ENCODE data around the gene ZNF804B. TPM values are rescaled to one million over a fixed set of nuclear protein-coding genes. Genes with fewer than 3 reads are reported as not detected.

Gene ZNF804B
- total and polyA plus RNA-seq, 9 of the 15 experiments (the other 6 are each of a cell fraction or from before 2014, with no cell fraction given), result 0.04 to 0.22 (median 0.09) TPM; not detected in 6

GRCh38 chr7:89259085-89259484 is 499.6 kb downstream of the ZNF804B start (continued):
- TF ChIP-seq PKNOX1 (IDR thresholded peaks at IDR 0.05), result no peak
- TF ChIP-seq ZNF644 (tag; IDR thresholded peaks at IDR 0.05; ENCODE audit: low read depth), result no peak
- no peak for TF ChIP-seq PHF21A (IDR thresholded peaks at IDR 0.05; ENCODE audit: borderline replicate concordance, low read depth)
- TF ChIP-seq POLR3G (IDR thresholded peaks at IDR 0.05; ENCODE audit: extremely low read depth, insufficient read length, insufficient replicate concordance), result no peak
- TF ChIP-seq ZNF184 (CRISPR knock-in tag; IDR thresholded peaks at IDR 0.05), result no peak
- no peak for TF ChIP-seq MNT (conservative IDR thresholded peaks at IDR 0.05)
- TF ChIP-seq RAD51 (IDR thresholded peaks at IDR 0.05; ENCODE audit: borderline replicate concordance, low read depth), result no peak

- ChIA-PET CTCF (ENCODE audit: low intra/inter-chr PET ratio) (interaction anchor here (0.5 kb wide), 1 partner anchor 16 kb away, joined by 3 read pairs; no protein-coding TSS in a partner anchor), POLR2A (no interaction called here)
- BruUV-seq (replicated peaks), result no TSS peak
- Histone ChIP-seq H3K4me1 (replicated peaks in 1 of 2; ENCODE audit: control insufficient read depth in 2 of 2, insufficient read depth in 2 of 2, low read length in 2 of 2) (no peaks in the 10 kb centered on the region), H2AFZ (ENCODE audit: low read depth, low read length) (no peak overlapping the region), H3K4me3 (no peak overlapping the region), H3K36me3 (ENCODE audit: control insufficient read depth, insufficient read depth, low read length) (no peaks in the 10 kb centered on the region), H3K27me3 (ENCODE audit: control insufficient read depth in 2 of 2, insufficient read depth in 2 of 2, low read length in 2 of 2) (no peaks in the 10 kb centered on the region), H3K27ac (ENCODE audit: extremely low read depth, low read depth, low read length) (no peak overlapping the region), H3K9me1 (ENCODE audit: control insufficient read depth, insufficient read depth, low read length) (no peaks in the 10 kb centered on the region), H3K4me2 (ENCODE audit: insufficient read depth, low read length) (no peak overlapping the region), H3K79me2 (ENCODE audit: control insufficient read depth, insufficient read depth, low read length) (no peaks in the 10 kb centered on the region), H3K9ac (ENCODE audit: insufficient read depth in 1 of 2, low read depth in 2 of 2, low read length in 2 of 2) (no peak overlapping the region), H3K9me3 (replicated peaks; ENCODE audit: control insufficient read depth, insufficient read depth, low read depth, low read length) (no peaks in the 10 kb centered on the region), H4K20me1 (replicated peaks; ENCODE audit: control insufficient read depth, insufficient read depth, low read length) (no peaks in the 10 kb centered on the region)
- no peak for DNase-seq (ENCODE audit: extremely low read depth in 1 of 4, low spot score in 3 of 4)
- intact Hi-C loops (cut with micrococcal nuclease), result no loop called here
- ATAC-seq, result no peak
- WGBS (ENCODE audit: insufficient coverage, low coverage, missing lambda C conversion rate), result 0% methylated on average over 4 of the region's 4 CpGs
- TF ChIP-seq HSF4 (CRISPR knock-in tag; IDR thresholded peaks at IDR 0.05; ENCODE audit: borderline replicate concordance), result no peak
- TF ChIP-seq FOS (IDR thresholded peaks at IDR 0.05; ENCODE audit: extremely low read depth, insufficient read length), result no peak
- TF ChIP-seq NONO (IDR thresholded peaks at IDR 0.05; ENCODE audit: low read depth in 2 of 2, low read length in 1 of 2), result no peak
- TF ChIP-seq PRMT5 (CRISPR knock-in tag; IDR thresholded peaks at IDR 0.05), result no peak
- in situ Hi-C loops (cut with MboI), result no loop called here
- FAIRE-seq, result no peak
Observed at GRCh38 chr7:89264126-89264525, 504.6 kb downstream of the ZNF804B start.

Measured in K562 (cell line).